Right renal pelvis (tissue), 4 donors: ENCODE results near the gene ZDHHC15. TPM values are rescaled to one million over a fixed set of nuclear protein-coding genes. Genes with fewer than 3 reads are reported as not detected.
"Not testable (repeated sequence)": the region's sequence is repeated elsewhere in the genome, so short reads cannot be mapped to it uniquely, and the experiment has no call there.

Experiments
- DNase-seq, 4 donors: peaks; one replicate each; pipeline ENCODE4 v3.0.0-alpha.2; 2013; ENCODE audit warnings: low read depth in 4 of 4, low spot score in 3 of 4, missing footprints in 1 of 4
- polyA plus RNA-seq, 4 donors: library from polyadenylated mRNA; unstranded; fragments of 120-200 nt; gene quantifications; one replicate each; pipeline ENCODE4 v1.2.1, GENCODE V29; 2013; ENCODE audit not compliant: insufficient read length in 4 of 4

Gene ZDHHC15, protein sequence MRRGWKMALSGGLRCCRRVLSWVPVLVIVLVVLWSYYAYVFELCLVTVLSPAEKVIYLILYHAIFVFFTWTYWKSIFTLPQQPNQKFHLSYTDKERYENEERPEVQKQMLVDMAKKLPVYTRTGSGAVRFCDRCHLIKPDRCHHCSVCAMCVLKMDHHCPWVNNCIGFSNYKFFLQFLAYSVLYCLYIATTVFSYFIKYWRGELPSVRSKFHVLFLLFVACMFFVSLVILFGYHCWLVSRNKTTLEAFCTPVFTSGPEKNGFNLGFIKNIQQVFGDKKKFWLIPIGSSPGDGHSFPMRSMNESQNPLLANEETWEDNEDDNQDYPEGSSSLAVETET
- polyA plus RNA-seq: 1 to 10 TPM; 6.5 to 8.4 (median 7.5) TPM

DNA sequence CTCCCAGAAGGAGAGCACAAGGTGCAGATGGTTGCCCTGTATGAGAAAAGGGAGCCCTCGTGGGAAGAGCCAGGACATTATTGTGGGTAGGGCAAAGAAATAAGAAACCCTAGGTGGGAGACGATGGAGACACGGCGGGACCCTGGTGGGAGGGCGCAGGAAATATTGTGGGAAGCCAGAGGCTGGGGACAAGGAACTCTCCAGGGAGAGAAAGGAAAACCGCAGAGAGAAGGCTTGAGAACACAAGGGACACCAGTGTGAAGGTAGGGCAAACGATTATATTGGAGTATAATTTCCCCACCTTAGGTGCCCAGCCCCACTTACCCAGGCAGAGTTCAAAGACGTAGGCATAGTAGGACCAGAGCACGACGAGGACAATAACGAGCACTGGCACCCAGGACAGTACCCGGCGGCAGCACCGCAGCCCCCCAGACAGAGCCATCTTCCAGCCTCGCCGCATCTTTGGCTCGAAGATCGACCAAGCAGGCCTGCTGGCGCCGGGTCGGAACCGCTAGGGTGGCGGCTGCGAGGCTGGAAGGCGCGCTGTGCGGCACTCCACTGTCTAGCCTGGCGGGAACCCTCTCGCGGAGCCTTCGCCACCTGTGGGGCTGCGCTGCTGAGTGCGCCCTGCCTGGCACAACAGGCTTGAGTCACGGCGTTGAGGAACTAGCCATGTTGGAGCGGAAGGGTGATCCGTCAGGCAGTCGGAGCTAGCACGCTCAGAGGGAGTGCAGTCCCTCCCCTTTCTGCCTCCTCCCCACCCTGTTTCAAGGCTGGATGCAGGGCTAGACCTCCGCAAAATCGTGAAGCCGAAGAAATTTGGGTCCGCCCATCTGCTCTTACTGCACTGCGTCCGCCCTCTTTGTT lies at the start of gene ZDHHC15:
TSS of gene ZDHHC15 (minus strand) at position 473 of the 867 bp plus-strand sequence. CDS start at position 460, 13 bp downstream.
- peak in 3 of 4 donors; percentile 38 to 47 (median 45) for DNase-seq

DNA sequence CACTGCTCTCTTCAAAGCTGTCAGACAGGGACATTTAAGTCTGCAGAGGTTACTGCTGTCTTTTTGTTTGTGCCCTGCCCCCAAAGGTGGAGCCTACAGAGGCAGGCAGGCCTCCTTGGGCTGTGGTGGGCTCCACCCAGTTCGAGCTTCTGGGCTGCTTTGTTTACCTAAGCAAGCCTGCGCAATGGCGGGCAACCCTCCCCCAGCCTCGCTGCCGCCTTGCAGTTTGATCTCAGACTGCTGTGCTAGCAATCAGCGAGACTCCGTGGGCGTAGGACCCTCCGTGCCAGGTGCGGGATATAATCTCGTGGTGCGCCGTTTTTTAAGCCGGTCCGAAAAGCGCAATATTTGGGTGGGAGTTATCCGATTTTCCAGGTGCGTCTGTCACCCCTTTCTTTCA lies 37.7 kb upstream of the ZDHHC15 start:
- DNase-seq: not testable (repeated sequence)

DNA sequence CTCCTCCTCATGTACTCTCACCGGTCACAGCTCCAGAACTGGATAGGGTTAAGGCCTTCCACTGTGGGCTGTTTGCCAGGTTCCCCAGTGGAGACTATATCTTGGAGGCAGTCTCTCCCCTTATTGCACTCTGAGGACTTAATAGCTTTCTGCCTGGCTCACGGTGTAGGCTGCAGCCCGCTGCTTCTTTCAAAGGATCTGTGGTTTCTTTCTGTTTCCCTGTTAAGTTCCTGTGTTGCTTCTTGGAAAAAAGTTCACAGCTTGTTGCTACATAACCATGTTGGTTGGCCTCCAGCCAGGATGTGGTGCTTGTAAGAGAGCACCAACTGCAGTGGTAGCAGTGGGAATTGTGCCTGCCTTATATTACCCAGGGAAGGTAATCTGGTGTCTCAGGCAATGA lies 24.9 kb upstream of the ZDHHC15 start:
- no peak for DNase-seq

GRCh38 chrX:75546724-75547511 lies 24.1 kb upstream of the ZDHHC15 start:
- no peak for DNase-seq

DNA sequence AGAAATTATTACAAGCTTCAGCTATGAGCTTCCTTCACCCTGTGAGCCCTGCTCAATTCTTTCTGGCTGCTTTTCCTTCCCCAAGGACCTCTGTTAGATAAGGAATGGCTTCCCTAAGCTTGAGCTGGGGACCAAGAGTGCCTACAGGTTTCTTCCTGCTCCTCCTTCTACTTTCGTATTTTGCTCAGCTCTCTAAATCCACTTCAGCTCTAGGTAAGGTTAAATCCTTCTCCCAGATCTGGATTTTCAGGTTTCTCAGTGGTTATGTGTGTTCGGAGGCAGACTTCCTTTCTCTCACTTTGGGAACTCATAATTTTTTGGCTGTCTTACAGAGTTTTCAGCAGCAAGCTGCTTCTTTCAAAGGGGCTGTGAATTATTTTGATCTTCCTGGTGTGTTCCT lies 21.9 kb upstream of the ZDHHC15 start:
- DNase-seq: no peak

DNA sequence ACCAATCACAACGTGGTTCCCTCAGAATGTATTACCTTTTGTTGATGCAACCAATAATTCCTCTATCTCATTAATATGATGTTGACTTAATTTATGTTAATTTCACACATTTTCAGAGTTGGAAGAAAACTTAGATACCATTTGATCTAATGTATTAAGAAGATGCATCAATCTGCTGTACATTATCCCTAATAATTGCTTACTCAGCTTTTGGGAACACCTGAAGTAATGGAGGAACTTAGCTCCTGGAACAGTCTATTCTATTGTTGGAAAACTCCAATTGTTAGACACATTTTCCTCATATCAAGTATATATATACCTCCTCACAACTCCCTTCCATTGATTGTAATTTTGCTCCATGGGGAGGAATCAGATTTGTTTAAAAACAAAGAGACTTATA lies 38.9 kb downstream of the ZDHHC15 start:
- no peak for DNase-seq

DNA sequence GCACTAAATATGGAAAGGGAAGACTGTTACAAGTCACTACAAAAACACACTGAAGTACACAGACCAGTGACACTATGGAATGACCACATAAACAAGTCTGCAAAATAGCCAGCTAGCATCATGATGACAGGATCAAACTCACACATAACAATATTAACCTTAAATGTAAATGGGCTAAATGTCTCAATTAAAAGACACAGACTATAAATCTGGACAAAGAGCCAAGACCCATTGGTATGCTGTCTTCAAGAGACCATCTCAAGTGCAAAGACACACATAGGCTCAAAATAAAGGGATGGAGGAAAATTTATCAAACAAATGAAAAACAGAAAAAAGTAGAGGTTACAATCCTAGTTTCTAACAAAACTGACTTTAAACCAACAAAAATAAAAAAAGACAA lies 61.1 kb downstream of the ZDHHC15 start:
- DNase-seq: not testable (repeated sequence)

DNA sequence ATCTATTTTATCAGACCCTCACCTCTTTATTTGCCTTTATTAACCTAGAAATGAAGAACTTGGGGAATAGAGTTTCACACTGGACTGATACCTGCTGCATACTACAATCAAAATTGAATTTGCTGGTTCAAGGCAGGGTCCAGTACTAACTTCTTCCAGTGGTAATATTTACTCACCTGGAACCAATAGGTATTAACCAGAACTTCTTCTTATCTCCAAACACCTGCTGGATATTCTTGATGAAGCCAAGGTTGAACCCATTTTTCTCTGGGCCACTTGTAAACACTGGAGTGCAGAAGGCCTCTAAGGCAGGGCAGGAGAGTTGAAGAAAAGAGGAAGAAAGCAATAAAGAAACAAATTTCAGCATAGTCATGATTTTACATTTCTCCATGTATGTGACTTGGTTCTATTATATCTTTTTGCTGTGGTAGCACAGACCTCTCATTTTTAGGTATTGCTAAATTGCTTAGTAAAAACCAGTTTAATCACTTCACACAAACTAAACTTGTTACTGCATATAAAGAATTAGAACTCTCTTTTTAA lies 101.1 kb downstream of the ZDHHC15 start:
- no peak for DNase-seq

GRCh38 chrX:75407153-75407552 lies 115.7 kb downstream of the ZDHHC15 start:
- DNase-seq: not testable (repeated sequence)

GRCh38 chrX:75390470-75390869 lies 132.4 kb downstream of the ZDHHC15 start:
- no peak for DNase-seq

DNA sequence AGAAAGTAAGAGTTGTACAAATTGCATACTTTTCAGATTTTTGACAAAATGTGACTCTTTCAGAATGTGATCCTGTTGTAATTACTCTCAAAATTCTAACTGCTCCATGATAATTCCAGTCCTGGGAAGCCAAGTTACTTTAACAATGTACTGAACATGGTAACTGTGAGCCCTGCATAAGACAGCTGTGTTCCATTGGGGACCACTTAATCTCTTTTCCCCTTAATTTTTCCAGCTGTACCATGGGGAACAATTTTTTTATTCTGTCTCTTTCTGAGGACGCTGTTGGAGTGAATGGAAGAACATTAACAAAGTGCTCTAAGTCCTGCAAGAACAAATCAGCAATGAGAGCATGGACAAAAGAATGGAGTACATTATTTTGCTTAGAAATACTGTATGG lies 153.1 kb downstream of the ZDHHC15 start:
- no peak for DNase-seq

DNA sequence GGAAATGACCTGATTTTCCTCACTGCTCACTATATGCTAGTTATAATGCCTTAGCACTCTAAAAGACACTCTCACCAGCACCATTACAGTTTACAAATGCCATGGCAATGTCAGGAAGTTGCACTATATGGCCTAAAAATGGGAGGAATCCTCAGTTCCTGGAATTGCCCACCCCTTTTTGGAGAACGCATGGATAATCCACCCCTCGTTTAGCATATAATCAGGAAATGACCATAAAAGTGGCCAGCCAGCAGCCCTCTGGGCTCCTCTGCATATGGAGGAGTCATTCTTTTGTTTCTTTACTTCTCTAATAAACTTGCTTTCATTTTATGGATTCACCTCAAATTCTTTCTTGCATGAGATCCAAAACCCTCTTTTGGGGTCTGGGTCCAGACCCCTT lies 156.0 kb downstream of the ZDHHC15 start:
- no peak for DNase-seq

DNA sequence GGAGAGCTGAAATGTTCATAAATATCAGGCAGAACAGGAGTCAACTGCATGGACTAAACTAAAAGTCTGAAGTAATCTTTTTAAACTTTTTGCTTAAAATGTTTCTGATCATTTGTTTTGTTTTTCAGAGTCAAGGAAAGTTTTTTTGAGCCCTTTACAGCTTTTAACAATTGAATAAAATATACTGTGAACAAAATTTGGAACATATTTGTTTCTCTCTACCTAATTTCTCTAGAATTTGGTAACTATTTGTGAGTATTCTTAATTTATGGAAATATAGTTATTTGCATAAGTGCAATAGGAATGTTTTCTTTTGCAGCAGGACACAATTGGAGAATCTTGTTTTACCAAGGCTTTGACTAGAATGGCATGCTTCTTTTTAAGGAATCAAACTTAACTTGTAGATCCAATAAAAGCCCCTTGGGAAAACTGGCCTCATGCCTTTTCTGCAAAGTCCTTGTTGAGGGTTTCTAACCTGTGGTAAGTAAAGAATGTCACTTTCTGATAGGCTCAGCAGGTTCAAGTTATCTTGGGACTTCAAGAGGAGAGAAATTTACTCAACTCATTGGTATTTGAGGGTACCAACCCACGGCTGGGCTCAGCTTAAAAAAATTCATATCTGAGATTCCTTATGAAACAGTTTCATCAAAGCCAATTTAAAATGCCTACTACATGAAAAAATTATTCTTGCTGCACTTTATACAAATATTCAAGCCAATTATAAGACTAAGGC lies 157.4 kb downstream of the ZDHHC15 start:
- DNase-seq: no peak

DNA sequence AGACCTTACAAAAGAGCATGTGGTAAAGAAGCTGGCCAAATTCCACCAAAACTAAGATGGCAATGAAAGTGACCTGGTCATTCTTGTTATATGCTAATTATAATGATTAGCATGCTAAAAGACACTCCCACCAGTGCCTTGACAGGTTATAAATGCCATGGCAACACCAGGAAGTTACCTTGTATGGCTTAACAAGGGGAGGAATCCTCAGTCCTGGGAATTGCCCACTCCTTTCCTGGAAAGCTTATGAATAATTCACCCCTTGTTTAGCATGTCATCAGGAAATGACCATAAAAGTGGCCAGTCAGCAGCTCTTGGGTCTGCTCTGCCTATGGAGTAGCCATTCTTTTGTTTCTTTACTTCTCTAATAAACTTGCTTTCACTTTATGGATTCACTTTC lies 161.0 kb downstream of the ZDHHC15 start:
- DNase-seq: no peak

- not testable (repeated sequence) for DNase-seq
Measured at GRCh38 chrX:75348601-75349000, 174.2 kb downstream of the ZDHHC15 start.

- no peak for DNase-seq
Measured at GRCh38 chrX:75337525-75337924, 185.3 kb downstream of the ZDHHC15 start.

- DNase-seq: no peak
Measured at GRCh38 chrX:75335127-75335458, 187.7 kb downstream of the ZDHHC15 start.

DNA sequence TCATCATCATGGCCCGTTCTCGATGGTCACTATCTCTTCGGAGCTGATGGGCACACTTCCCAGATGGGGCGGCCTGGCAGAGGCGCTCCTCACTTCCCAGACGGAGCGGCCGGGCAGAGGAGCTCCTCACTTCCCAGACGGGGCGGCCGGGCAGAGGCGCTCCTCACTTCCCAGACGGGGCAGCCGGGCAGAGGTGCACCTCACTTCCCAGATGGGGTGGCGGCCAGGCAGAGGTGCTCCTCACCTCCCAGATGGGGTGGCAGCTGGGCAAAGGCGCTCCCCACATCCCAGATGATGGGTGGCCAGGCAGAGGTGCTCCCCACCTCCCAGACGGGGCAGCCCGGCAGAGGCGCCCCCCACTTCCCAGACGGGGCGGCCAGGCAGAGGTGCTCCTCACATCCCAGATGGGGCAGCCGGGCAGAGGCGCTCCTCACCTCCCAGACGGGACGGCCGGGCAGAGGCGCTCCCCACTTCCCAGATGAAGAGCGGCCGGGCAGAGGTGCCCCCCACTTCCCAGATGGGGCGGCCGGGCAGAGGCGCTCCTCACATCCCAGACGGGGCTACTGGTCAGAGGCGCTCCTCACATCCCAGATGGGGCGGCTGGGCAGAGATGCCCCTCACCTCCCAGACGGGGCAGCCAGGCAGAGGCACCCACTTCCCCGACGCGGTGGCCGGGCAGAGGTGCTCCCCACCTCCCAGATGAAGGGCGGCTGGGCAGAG lies 188.3 kb downstream of the ZDHHC15 start:
- DNase-seq: not testable (repeated sequence)

- DNase-seq: no peak
Measured at GRCh38 chrX:75327607-75328006, 195.2 kb downstream of the ZDHHC15 start.
